ENCODE results near the gene CHMP5.

DNA sequence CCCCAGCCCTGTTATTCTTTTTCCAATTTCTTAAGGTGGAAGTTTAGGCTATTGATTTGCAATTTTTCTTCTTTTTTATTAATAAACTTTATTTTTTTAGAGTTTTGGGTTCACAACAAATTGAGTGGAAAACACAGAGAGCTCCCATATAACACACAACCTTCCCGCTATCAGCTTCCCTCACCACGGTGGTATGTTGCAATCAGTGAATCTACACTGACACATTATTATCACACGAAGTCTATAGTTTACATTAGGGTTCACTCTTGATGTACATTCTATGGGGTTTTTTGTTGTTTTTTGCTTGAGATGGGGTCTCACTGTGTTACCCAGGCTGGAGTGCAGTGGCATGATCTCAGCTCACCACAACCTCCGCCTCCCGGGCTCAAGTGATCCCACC, 20.7 kb downstream of the CHMP5 start:
- no peak for TF ChIP-seq EZH2 (IDR thresholded peaks at IDR 0.05; ENCODE audit: borderline replicate concordance, insufficient read depth, low read length, poor library complexity, severe bottlenecking)
- TF ChIP-seq, protein P1, sequence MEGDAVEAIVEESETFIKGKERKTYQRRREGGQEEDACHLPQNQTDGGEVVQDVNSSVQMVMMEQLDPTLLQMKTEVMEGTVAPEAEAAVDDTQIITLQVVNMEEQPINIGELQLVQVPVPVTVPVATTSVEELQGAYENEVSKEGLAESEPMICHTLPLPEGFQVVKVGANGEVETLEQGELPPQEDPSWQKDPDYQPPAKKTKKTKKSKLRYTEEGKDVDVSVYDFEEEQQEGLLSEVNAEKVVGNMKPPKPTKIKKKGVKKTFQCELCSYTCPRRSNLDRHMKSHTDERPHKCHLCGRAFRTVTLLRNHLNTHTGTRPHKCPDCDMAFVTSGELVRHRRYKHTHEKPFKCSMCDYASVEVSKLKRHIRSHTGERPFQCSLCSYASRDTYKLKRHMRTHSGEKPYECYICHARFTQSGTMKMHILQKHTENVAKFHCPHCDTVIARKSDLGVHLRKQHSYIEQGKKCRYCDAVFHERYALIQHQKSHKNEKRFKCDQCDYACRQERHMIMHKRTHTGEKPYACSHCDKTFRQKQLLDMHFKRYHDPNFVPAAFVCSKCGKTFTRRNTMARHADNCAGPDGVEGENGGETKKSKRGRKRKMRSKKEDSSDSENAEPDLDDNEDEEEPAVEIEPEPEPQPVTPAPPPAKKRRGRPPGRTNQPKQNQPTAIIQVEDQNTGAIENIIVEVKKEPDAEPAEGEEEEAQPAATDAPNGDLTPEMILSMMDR (IDR thresholded peaks at IDR 0.05; ENCODE audit: poor library complexity, severe bottlenecking): no peak
- TF ChIP-seq EP300 (conservative IDR thresholded peaks at IDR 0.05; ENCODE audit: poor library complexity, severe bottlenecking): no peak
- no peak for TF ChIP-seq RAD21 (conservative IDR thresholded peaks at IDR 0.05)
